RWPE1 (cell line): Measurements from ENCODE around the gene LHFPL3.
"Not testable (repeated sequence)": the region's sequence is repeated elsewhere in the genome, so short reads cannot be mapped to it uniquely, and the experiment has no call there.

Experiments used
- CTCF ChIA-PET: fragments of 350-600 bp; sonication (Branson Sonifier 250); formaldehyde crosslinking; extraction: SDS; loops from one replicate; lab custom pipeline; 2021; lab: Yijun Ruan, JAX
- POLR2A ChIA-PET: fragments of 400-600 bp; formaldehyde crosslinking; extraction: SDS; loops from one replicate; lab custom pipeline; 2020; ENCODE audit warnings: antibody characterized with exemption; ENCODE audit not compliant: low non-redundant PET; lab: Yijun Ruan, JAX
- DNase-seq: peaks from one replicate; pipeline ENCODE4 v3.0.0; 2012; ENCODE audit warnings: low spot score
- H3K27ac ChIP-seq: fragments of 450-650 bp; 2 replicates; pipeline ENCODE4 v1.5.1; 2017
- CTCF ChIP-seq: fragments of 450-650 bp; conservative IDR thresholded peaks from 2 replicates; pipeline ENCODE4 v1.5.1; 2017; ENCODE audit warnings: low read depth, mild to moderate bottlenecking

LHFPL3 gene

DNA sequence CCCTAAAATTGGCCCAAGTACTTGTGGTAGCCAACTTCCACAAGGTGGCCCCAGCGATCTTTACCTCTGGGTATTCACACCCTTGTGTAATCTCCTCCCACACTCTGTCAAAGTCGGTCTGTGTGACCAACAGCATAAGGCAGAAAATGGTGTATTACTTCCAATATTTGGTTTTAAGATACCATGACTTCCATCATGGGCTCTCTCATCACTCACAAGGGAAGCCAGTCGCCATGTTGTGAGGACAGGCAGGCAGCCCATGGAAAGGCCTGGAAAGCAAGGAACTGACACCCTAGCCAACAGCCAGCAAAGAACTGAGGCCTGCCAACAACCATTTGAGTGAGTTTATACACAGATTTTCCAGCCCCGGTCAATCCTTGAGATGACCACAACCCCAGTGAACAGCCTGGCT lies 594.6 kb downstream of the LHFPL3 start:
- ChIA-PET POLR2A (no interaction called here), CTCF (interaction anchor here (1.3 kb wide), 1 partner anchor 13 kb away, joined by 5 read pairs; no protein-coding TSS in a partner anchor)
- peak; percentile 73 for DNase-seq

DNA sequence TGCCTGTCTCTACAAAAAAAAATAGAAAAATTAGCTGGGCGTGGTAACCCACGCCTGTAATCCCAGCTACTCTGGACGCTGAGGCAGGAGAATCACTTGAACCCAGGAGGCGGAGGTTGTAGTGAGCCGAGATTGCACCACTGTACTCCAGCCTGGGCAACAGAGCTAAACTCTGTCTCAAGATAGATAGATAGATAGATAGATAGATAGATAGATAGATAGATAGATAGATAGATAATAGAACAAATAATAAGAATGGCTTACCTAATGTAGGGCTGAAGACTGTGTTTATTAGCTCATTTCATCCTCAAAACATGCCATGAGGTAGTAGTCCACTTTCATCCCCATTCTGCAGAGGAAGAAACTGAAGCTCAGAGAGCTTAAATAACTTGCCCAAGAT lies 597.8 kb downstream of the LHFPL3 start:
- POLR2A ChIA-PET, DNase-seq: not testable (repeated sequence)
- CTCF ChIA-PET, result interaction anchor here (0.6 to 1.0 kb wide), 2 partner anchors 9 to 121 kb away, joined by 4 read pairs; no protein-coding TSS in a partner anchor

More for the DNA sequence above, 594.6 kb downstream of the LHFPL3 start:
- TF ChIP-seq CTCF, result peak; percentile 91
- peak overlapping the region; percentile 25; the same call in 1 of the 2 replicates for H3K27ac ChIP-seq

DNA sequence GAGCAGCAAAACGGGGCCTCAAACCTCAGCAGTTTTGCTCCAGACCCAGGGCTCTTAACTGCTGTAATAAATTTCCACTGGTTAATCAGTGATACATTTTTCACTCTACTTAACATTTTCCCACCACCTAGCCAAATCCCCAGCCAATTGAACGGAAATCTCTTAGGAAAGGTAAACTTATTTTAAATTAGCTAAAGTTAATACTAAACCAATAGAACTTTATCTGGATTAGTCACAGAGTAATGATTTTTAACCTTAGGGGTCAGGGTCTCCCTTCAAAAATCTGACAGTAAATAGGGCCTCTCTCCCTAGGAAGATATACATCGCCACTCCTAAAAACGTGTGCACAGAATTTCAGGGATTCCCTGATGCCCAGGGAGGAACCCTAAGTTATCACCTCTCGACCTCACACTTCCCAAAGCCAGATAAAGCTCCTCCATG lies 598.2 kb downstream of the LHFPL3 start:
- TF ChIP-seq CTCF, result no peak
- POLR2A ChIA-PET, result no interaction called here
- DNase-seq, result no peak
- CTCF ChIA-PET, result interaction anchor here (0.6 to 1.0 kb wide), 3 partner anchors 8 to 121 kb away, joined by 4 to 5 read pairs (median 4); no protein-coding TSS in a partner anchor
- no peak overlapping the region for H3K27ac ChIP-seq

More for the DNA sequence above, 597.8 kb downstream of the LHFPL3 start:
- not testable (repeated sequence) for H3K27ac ChIP-seq

GRCh38 chr7:104927055-104927454 lies 598.7 kb downstream of the LHFPL3 start:
- POLR2A ChIA-PET, result no interaction called here
- no peak for DNase-seq

DNA sequence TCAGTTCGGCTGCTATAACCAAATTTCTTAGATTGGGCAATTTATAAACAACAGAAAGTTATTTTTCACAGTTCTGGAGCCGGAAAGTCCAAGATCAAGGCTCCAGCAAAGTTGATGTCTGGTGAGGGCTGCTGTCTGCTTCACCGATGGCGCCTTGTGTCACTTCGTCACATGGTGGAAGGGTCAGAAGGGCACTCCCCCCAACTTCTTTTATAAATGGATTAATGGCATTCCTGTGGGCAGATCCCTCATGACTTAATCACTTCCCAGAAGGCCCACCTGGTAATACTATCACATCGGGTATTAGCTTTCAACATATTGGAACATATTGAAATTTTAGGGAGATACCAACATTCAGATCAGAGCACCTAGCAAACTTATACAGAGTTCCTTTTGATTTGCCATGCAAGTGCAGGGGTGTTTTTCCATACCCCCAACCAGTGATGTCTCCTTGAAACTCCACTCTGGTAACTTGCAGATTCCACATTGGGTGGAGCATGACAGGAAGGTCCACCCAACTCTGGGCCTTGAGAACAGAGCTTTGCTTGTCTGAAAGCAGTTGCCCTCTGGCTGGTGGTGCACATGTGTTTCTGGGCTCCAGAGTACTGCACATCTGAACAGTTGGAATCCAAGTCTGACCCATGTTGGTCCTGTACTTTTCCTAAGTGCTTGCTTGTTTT lies 600.5 kb downstream of the LHFPL3 start:
- no peak overlapping the region for H3K27ac ChIP-seq
- DNase-seq, result no peak
- no peak for TF ChIP-seq CTCF
- ChIA-PET CTCF (no interaction called here), POLR2A (no interaction called here)

More at GRCh38 chr7:104927055-104927454, 598.7 kb downstream of the LHFPL3 start:
- CTCF ChIA-PET, result interaction anchor here (0.6 to 1.0 kb wide), 3 partner anchors 8 to 121 kb away, joined by 4 to 5 read pairs (median 4); no protein-coding TSS in a partner anchor
- no peak for TF ChIP-seq CTCF
- no peak overlapping the region for H3K27ac ChIP-seq

GRCh38 chr7:104929921-104930320 lies 601.5 kb downstream of the LHFPL3 start:
- ChIA-PET POLR2A (no interaction called here), CTCF (no interaction called here)
- H3K27ac ChIP-seq, result peak overlapping the region; percentile 64
- no peak for TF ChIP-seq CTCF
- DNase-seq, result peak; percentile 30
